Fibroblast of the aortic adventitia (primary cell): ENCODE data around the gene CELA2B. TPM values are rescaled to one million over a fixed set of nuclear protein-coding genes. Genes with fewer than 3 reads are reported as not detected.
"Not testable (repeated sequence)": the region's sequence is repeated elsewhere in the genome, so short reads cannot be mapped to it uniquely, and the experiment has no call there.

Experiments
- DNase-seq: peaks from one replicate; pipeline ENCODE4 v3.0.0-alpha.2; 2010; ENCODE audit warnings: low read depth
- H3K4me3 ChIP-seq: 2 replicates; pipeline ENCODE4 v1.5.1; 2011; ENCODE audit warnings: low read depth, mild to moderate bottlenecking, control low read depth, low read length, moderate library complexity
- total RNA-seq: library from RNA; depleted of rRNA; stranded (reverse); fragments of >200 nt; gene quantifications from 2 replicates; pipeline ENCODE4 v1.2.3, GENCODE V29; 2012; ENCODE audit warnings: low replicate concordance
- TF ChIP-seq, protein P1 (sequence below): IDR thresholded peaks from 2 replicates; pipeline ENCODE4 v1.5.1; 2011; ENCODE audit warnings: mild to moderate bottlenecking, low read length, control low read depth, inconsistent platforms; ENCODE audit not compliant: insufficient read depth

Gene CELA2B
- total RNA-seq, 1 donor = not detected

- TF ChIP-seq, protein P1, sequence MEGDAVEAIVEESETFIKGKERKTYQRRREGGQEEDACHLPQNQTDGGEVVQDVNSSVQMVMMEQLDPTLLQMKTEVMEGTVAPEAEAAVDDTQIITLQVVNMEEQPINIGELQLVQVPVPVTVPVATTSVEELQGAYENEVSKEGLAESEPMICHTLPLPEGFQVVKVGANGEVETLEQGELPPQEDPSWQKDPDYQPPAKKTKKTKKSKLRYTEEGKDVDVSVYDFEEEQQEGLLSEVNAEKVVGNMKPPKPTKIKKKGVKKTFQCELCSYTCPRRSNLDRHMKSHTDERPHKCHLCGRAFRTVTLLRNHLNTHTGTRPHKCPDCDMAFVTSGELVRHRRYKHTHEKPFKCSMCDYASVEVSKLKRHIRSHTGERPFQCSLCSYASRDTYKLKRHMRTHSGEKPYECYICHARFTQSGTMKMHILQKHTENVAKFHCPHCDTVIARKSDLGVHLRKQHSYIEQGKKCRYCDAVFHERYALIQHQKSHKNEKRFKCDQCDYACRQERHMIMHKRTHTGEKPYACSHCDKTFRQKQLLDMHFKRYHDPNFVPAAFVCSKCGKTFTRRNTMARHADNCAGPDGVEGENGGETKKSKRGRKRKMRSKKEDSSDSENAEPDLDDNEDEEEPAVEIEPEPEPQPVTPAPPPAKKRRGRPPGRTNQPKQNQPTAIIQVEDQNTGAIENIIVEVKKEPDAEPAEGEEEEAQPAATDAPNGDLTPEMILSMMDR = no peak
- no peak overlapping the region for H3K4me3 ChIP-seq
- DNase-seq = no peak
Measured at GRCh38 chr1:15472587-15472986, 3.3 kb upstream of the CELA2B start.

DNA sequence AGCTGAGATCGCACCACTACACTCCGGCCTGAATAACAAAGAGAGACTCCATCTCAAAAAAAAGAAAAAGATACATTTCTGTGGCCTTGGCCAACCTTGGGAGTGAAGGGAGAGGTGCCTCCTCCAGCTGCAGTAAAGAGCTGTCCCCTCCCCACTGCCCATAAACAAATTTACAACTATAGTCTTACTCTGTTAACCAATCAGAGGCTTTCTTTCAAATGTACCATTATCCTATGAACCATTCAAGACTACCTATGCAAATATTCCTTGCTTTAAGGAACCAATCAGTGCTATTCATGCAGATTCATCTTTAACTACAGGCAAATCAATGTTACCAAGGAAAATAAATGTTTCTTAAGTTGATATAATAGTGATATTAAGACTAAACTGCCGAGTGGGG lies 1.0 kb downstream of the CELA2B start:
- DNase-seq = no peak
- TF ChIP-seq, protein P1 = no peak
- no peak overlapping the region for H3K4me3 ChIP-seq

DNA sequence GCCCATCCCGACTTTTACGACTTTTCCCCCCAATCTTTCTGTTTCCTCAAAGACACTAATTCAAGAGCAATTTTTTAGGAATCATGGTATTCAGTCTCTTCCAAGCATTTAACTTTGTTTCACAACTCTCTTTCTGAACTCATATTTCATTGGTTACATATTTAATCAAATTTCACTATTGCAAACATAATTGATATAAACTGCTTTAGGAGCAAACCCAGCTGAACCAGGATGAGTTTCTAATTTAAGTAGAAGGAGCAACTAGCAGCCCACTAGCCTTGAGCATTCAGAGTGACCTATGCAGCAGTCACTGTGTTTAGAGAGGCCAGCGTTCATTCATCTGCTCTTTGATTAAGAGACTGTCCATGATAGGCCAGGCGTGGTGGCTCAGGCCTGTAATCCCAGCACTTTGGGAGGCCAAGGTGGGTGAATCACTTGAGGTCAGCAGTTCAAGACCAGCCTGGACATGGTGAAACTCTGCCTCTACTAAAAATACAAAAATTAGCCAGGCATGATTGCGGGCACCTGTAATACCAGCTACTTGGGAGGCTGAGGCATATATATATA lies 1.8 kb downstream of the CELA2B start:
- DNase-seq = no peak
- no peak overlapping the region for H3K4me3 ChIP-seq
- TF ChIP-seq, protein P1 = no peak

GRCh38 chr1:15479654-15480347 lies 3.9 kb downstream of the CELA2B start:
- H3K4me3 ChIP-seq = no peak overlapping the region
- TF ChIP-seq, protein P1 = no peak
- DNase-seq = no peak

GRCh38 chr1:15482455-15482854 lies 6.6 kb downstream of the CELA2B start:
- DNase-seq = not testable (repeated sequence)

GRCh38 chr1:15482983-15483543 lies 7.2 kb downstream of the CELA2B start:
- not testable (repeated sequence) for DNase-seq, H3K4me3 ChIP-seq

More at GRCh38 chr1:15482455-15482854, 6.6 kb downstream of the CELA2B start:
- not testable (repeated sequence) for H3K4me3 ChIP-seq

GRCh38 chr1:15483971-15484370 lies 8.1 kb downstream of the CELA2B start:
- H3K4me3 ChIP-seq = no peak overlapping the region
- TF ChIP-seq, protein P1 = no peak
- no peak for DNase-seq

DNA sequence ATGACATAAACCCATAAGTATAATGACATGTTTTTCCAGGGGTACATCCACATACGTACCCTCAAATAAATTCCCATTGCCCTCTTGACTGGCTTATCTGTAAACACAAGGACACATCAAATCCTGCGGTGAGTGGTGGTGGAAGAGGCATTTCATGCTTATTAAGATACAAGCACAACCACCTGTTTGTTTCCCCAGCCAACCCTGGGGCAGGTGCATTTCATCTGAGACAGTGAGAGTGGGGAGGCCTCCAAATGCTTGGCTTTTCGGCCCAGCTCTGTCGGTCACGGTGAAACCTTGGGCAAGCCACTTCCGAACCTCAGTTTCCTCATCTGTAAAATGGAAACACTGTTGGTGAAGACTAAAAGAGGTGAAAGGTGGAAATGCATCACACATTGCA lies 8.5 kb downstream of the CELA2B start:
- not testable (repeated sequence) for DNase-seq, H3K4me3 ChIP-seq
